Measurements from ENCODE around the gene USP8. TPM values are rescaled to one million over a fixed set of nuclear protein-coding genes. Genes with fewer than 3 reads are reported as not detected.

The USP8 gene
- total and polyA plus RNA-seq, 10 of the 15 experiments (the other 5 are each of a cell fraction or from before 2014, with no cell fraction given), result 25.2 to 51.7 (median 36.1) TPM

DNA sequence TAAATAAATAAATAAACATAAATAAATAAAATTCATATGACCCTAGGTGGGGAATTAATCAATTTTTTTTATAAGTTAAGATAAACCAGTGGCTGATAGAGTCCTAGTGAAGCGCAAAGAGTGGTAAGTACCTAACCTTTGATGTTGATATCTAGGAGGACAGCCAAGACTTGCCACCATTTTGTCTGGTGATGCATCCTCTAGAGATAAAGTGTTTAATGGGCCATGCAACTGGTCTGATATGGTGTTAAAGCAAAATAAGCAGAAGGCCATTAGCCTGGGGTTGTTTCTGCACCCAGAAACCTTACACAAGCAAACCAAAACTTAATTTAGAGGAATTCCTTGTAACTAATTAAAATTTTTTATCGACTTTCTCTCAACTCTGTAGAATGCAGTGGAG is 9.6 kb upstream of the USP8 start:
- ChIA-PET CTCF (no interaction called here), RAD21 (ENCODE audit: unreplicated experiment) (no interaction called here), SMC1A (ENCODE audit: uncharacterized antibody, unreplicated experiment) (no interaction called here), POLR2A (no interaction called here)
- intact Hi-C loops (cut with micrococcal nuclease; ENCODE audit: unreplicated experiment) (no loop called here), in situ Hi-C loops (cut with MboI) (no loop called here)
- Histone ChIP-seq H3K4me3 (no peak overlapping the region), H3K9me3 (replicated peaks; ENCODE audit: control insufficient read depth, insufficient read depth, low read length) (no peaks in the 10 kb centered on the region), H3K36me3 (ENCODE audit: control insufficient read depth in 2 of 2, insufficient read depth in 2 of 2, low read length in 1 of 2) (no peaks in the 10 kb centered on the region), H2AFZ (ENCODE audit: control insufficient read depth, low read depth, low read length) (no peak overlapping the region), H3K4me1 (ENCODE audit: control insufficient read depth, insufficient read depth, low read length) (no peaks in the 10 kb centered on the region), H3K27ac (ENCODE audit: control insufficient read depth, insufficient read depth) (no peak overlapping the region), H4K20me1 (ENCODE audit: control insufficient read depth, insufficient read depth) (no peaks in the 10 kb centered on the region), H3K4me2 (ENCODE audit: control insufficient read depth, insufficient read depth) (no peak overlapping the region), H3K27me3 (replicated peaks in 1 of 2; ENCODE audit: control insufficient read depth in 2 of 2, insufficient read depth in 2 of 2, low read length in 1 of 2) (no peaks in the 10 kb centered on the region), H3K9ac (ENCODE audit: control insufficient read depth, insufficient read depth, low read length) (no peak overlapping the region), H3K79me2 (ENCODE audit: control insufficient read depth, insufficient read depth, low read length) (no peaks in the 10 kb centered on the region)
- WGBS (ENCODE audit: insufficient coverage, insufficient replicate concordance, low lambda C conversion rate, missing lambda C conversion rate), result 71% methylated on average over 2 of the region's 2 CpGs
- FAIRE-seq (no peak), DNase-seq (ENCODE audit: low read depth, low spot score) (no peak), ATAC-seq (no peak)
- no TSS peak for BruUV-seq (replicated peaks)
- TF ChIP-seq, protein P1, sequence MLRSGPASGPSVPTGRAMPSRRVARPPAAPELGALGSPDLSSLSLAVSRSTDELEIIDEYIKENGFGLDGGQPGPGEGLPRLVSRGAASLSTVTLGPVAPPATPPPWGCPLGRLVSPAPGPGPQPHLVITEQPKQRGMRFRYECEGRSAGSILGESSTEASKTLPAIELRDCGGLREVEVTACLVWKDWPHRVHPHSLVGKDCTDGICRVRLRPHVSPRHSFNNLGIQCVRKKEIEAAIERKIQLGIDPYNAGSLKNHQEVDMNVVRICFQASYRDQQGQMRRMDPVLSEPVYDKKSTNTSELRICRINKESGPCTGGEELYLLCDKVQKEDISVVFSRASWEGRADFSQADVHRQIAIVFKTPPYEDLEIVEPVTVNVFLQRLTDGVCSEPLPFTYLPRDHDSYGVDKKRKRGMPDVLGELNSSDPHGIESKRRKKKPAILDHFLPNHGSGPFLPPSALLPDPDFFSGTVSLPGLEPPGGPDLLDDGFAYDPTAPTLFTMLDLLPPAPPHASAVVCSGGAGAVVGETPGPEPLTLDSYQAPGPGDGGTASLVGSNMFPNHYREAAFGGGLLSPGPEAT (IDR thresholded peaks at IDR 0.05; ENCODE audit: low read depth), result no peak
- no peak for TF ChIP-seq E2F8 (IDR thresholded peaks at IDR 0.05; ENCODE audit: low read depth, partially characterized antibody)
- TF ChIP-seq CBFB (IDR thresholded peaks at IDR 0.05; ENCODE audit: low read depth), result no peak
- TF ChIP-seq, protein P2, sequence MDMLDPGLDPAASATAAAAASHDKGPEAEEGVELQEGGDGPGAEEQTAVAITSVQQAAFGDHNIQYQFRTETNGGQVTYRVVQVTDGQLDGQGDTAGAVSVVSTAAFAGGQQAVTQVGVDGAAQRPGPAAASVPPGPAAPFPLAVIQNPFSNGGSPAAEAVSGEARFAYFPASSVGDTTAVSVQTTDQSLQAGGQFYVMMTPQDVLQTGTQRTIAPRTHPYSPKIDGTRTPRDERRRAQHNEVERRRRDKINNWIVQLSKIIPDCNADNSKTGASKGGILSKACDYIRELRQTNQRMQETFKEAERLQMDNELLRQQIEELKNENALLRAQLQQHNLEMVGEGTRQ (IDR thresholded peaks at IDR 0.05; ENCODE audit: borderline replicate concordance, low read depth, low read length), result no peak
- no peak for TF ChIP-seq JUND (IDR thresholded peaks at IDR 0.05; ENCODE audit: low read depth, low read length)
- no peak for TF ChIP-seq NFYB (IDR thresholded peaks at IDR 0.05; ENCODE audit: insufficient read depth, low read depth, low read length)
- TF ChIP-seq, protein P3, sequence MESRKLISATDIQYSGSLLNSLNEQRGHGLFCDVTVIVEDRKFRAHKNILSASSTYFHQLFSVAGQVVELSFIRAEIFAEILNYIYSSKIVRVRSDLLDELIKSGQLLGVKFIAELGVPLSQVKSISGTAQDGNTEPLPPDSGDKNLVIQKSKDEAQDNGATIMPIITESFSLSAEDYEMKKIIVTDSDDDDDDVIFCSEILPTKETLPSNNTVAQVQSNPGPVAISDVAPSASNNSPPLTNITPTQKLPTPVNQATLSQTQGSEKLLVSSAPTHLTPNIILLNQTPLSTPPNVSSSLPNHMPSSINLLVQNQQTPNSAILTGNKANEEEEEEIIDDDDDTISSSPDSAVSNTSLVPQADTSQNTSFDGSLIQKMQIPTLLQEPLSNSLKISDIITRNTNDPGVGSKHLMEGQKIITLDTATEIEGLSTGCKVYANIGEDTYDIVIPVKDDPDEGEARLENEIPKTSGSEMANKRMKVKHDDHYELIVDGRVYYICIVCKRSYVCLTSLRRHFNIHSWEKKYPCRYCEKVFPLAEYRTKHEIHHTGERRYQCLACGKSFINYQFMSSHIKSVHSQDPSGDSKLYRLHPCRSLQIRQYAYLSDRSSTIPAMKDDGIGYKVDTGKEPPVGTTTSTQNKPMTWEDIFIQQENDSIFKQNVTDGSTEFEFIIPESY (IDR thresholded peaks at IDR 0.05), result no peak
- TF ChIP-seq, protein P4, sequence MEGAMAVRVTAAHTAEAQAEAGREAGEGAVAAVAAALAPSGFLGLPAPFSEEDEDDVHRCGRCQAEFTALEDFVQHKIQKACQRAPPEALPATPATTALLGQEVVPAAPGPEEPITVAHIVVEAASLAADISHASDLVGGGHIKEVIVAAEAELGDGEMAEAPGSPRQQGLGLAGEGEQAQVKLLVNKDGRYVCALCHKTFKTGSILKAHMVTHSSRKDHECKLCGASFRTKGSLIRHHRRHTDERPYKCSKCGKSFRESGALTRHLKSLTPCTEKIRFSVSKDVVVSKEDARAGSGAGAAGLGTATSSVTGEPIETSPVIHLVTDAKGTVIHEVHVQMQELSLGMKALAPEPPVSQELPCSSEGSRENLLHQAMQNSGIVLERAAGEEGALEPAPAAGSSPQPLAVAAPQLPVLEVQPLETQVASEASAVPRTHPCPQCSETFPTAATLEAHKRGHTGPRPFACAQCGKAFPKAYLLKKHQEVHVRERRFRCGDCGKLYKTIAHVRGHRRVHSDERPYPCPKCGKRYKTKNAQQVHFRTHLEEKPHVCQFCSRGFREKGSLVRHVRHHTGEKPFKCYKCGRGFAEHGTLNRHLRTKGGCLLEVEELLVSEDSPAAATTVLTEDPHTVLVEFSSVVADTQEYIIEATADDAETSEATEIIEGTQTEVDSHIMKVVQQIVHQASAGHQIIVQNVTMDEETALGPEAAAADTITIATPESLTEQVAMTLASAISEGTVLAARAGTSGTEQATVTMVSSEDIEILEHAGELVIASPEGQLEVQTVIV (IDR thresholded peaks at IDR 0.05; ENCODE audit: borderline replicate concordance, partially characterized antibody), result no peak
- TF ChIP-seq, protein P5, sequence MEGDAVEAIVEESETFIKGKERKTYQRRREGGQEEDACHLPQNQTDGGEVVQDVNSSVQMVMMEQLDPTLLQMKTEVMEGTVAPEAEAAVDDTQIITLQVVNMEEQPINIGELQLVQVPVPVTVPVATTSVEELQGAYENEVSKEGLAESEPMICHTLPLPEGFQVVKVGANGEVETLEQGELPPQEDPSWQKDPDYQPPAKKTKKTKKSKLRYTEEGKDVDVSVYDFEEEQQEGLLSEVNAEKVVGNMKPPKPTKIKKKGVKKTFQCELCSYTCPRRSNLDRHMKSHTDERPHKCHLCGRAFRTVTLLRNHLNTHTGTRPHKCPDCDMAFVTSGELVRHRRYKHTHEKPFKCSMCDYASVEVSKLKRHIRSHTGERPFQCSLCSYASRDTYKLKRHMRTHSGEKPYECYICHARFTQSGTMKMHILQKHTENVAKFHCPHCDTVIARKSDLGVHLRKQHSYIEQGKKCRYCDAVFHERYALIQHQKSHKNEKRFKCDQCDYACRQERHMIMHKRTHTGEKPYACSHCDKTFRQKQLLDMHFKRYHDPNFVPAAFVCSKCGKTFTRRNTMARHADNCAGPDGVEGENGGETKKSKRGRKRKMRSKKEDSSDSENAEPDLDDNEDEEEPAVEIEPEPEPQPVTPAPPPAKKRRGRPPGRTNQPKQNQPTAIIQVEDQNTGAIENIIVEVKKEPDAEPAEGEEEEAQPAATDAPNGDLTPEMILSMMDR (IDR thresholded peaks at IDR 0.05 in 2 of 3, conservative IDR thresholded peaks at IDR 0.05 in 1 of 3; ENCODE audit: control insufficient read depth in 2 of 3, extremely low read depth in 1 of 3, insufficient read depth in 1 of 3, low read depth in 3 of 3, low read length in 3 of 3), result no peak
- TF ChIP-seq TCF3 (IDR thresholded peaks at IDR 0.05; ENCODE audit: borderline replicate concordance, insufficient read depth, low read depth, low read length), result no peak

Measured in GM12878 (cell line).